Fibroblast of peridontal ligament (primary cell): ENCODE results near the gene PPP1R11.

Experiments
- DNase-seq: peaks from one replicate; pipeline ENCODE4 v3.0.0-alpha.2; 2010; ENCODE audit errors: extremely low read depth

PPP1R11 gene

GRCh38 chr6:30061858-30062458 is 5.0 kb upstream of the PPP1R11 start:
- DNase-seq = peak; percentile 27

- DNase-seq = no peak
Measured at GRCh38 chr6:30062471-30063178, 4.4 kb upstream of the PPP1R11 start.

DNA sequence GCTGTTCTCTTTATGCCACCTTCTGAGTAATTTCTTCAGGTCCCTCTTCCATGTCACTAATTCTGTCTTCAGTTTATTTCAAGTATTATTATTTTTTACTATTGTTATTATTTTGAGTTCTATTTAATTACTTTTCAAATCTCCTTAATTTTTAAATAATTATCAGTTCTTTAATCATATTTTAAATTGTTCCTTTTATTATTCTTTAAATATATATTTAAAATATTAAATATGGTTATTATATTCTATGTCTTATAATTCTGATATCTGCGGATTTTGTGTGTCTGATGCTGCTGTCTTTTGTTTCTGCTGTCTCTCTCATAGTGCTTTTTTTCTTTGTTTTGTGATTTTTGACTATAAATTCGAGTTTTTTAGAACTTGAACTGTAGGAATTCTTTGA is 3.7 kb upstream of the PPP1R11 start:
- DNase-seq = no peak

DNA sequence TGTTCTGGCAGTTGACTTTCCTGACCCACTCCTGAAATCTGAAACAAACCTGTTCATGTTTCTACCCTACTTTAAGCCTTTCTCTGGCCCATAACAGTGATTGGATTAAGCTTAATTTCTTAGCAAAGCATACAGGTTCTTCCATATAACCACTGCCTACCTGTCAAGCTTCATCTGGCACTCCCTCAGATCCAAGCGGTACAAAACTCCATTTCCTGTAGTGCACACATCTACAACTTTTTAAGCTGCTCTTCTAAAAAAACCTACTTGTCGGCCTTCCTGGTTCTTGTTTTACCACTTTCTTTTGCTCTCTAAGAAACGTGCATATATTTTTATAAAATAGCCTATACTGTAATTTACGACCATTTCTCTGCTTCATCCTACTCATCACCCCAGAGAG is 916 bp upstream of the PPP1R11 start:
- no peak for DNase-seq

DNA sequence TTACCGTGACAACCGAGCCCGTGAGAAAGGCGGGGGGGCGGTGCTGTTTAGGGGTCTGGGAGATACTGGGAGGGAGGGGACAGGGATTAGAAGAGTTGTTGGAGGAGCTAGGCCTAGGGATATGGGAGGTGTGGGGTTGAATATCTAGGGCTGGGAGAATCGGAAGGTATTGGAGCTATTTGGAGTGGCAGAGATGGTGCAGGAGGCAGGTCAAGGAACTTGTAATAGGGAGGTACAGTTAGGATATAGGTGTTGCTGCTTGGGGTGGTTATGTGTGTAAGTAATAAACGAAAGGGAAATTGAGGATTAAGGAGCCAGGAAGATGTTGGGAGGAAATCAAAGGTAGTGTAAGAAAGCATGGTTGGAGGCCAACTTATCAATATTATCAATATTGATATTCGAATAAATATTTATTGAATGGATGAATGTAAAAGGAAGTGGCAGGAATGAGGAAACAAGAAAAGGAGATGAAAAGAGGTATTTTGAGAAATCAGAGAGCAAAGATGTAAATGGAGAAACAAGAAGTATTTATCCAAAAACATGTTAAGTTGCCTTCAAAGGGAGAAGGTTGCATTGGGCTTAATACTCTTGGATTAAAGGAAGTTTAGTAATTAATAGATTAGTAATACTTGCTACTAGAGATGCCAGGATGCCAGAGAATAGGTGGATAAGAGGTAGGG is 602 bp downstream of the PPP1R11 start:
- DNase-seq = no peak

- DNase-seq = no peak
Measured at GRCh38 chr6:30071081-30071818, 4.3 kb downstream of the PPP1R11 start.

GRCh38 chr6:30071858-30072257 is 4.9 kb downstream of the PPP1R11 start:
- DNase-seq = no peak

DNA sequence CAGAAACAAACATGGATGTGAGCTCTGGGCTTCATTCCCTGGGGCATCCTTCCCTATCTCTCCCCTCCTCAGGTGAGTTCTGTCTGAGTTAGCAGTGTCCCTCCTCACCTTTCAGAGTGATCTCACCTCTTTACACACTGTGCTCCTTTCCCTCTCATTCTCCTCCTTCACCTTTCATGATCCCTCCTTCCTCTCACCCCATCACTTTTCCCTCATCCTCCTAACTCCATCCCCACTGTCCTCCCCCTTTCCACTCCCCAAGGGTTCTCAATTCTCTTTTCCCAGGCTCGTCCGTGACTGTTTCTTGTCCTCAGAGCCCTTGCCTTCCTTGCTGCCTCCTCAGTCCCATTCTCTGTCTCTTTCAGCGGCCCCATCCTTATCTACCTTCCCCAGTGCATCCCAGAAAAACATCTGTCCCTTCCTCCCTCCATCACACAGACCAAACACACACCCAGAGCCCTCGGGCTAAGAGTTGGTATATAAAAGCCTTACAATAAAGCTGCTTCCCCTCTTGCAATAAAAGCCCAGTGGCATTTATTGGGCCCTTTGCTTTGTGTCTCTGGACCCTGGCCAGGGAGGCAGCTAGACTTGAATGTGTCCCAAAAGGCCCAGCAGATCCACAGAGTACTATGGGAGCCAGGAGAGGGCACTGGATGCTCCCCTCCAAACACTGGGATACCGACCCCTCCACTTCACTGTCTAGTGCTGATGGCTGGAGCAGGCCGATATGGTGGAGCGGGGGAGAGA is 6.7 kb downstream of the PPP1R11 start:
- no peak for DNase-seq

- DNase-seq = no peak
Measured at GRCh38 chr6:30074331-30075093, 7.5 kb downstream of the PPP1R11 start.

GRCh38 chr6:30075094-30075789 is 8.2 kb downstream of the PPP1R11 start, which contains the start of gene RNF39:
TSS of gene RNF39 (minus strand) at chr6:30075769. CDS start at chr6:30075585, 184 bp downstream.
- DNase-seq = no peak

- DNase-seq = no peak
Measured at GRCh38 chr6:30075790-30076732, 9.1 kb downstream of the PPP1R11 start.

DNA sequence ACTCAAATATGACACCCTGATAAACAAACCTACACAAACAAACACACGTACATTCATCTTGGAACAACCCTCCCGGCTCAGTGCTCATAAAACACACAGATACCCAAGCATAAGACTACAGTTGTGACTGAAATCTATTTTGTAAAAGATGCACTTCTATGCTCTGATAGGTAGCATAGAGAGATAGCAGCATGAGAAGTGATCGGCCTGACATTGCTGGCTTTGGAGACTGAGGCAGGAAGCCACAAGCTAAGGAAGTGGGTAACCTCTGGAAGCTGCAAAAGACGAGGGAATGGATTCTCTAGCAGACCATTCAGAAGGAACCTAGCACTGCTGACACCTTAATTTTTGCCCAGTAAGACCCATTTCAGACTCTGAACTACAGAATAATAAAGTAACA is 10.2 kb downstream of the PPP1R11 start:
- DNase-seq = no peak

DNA sequence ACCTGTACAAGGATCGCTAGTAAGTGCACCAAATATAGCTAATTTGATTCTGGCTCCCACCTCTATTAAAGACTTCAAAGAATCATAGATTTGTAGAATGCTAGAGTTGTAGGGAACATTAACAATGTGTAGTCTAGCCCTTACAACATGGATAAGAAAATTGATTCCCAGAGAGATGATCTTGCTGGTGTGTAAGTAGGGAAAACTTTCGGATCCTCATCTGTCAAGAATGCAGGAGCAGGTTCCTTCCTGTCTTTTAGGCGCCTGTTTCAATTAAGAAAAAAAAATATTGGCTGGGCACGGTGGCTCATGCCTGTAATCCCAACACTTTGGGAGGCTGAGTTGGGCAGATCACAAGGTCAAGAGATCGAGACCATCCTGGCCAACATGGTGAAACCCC is 20.9 kb downstream of the PPP1R11 start:
- DNase-seq = no peak

DNA sequence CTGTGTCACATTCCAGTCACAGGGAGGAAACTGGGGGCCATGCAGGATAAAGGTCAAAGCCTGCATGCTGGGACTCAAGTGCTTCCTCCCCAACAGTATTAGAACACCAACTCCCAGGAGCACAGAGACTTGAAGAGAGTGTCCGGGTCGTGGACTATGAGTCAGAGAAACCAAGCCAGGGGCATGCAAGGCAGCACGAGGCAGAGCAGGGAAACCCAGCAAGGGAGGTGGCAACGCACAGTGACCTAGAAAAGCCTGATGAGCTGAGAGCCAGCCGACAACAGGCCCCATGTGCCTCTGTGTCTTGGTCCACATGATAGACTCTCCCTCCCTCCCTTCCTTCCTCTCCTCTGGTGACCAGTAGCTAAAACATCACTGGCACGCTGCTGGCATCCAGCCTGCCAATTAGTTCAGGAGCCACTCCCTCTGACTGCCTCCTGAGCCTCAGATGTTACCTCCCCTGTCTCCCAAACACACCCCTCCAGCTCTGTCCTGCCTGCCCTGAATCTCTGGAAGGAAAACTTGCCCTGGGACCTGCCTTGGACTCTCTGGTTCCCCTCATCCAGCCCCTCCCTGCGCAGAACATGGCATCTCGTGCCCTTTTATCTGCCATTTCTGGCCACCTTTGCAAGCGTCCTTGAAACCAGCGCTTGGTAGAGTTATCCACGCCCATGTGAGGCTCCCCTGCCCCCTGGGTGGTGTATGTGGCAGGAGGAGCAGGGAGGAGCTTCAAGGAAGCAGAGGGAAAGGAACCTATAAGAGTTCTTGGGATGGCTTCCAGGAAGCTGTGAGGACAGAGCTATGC is 24.8 kb downstream of the PPP1R11 start:
- DNase-seq = peak; percentile 63

DNA sequence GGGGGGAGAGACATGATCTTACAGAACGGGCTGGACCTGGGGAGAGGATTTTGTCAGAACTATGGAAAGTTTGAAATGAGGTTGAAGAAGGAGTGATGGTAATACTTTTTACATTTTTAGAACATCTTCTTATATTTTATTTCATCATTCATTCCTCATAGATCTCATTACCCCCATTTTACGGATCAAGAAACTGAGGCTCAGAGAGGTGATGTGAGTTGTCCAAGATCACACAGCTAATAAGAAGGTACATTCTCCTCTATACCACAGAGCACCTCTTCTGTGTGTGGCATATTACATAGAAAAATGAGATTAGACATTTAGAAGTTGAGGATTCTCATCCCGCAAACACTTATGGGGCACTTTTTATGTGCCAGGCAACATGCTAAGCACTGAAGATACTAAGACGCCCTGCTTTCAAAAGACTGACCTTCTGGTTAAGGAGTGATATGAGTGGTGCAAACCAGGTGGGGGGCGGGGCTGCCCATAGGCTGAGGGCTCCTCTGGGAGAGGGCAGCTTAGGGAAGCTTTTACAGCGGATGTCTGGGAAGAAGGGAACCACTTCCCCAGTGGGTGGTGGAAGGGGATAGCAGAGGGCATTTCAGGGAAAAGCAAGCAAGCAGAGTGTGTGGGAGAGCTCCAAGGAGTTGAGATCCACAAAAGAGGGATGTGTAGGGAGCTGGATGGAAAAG is 26.0 kb downstream of the PPP1R11 start:
- no peak for DNase-seq

GRCh38 chr6:30093951-30094661 is 27.1 kb downstream of the PPP1R11 start:
- DNase-seq = no peak

- no peak for DNase-seq
Measured at GRCh38 chr6:30096829-30097228, 29.8 kb downstream of the PPP1R11 start.
